Activated naive CD8-positive, alpha-beta T cell treated with anti-CD3 and anti-CD28 coated beads for 36 hours (primary cell): ENCODE results near the gene HSDL1. TPM values are rescaled to one million over a fixed set of nuclear protein-coding genes. Genes with fewer than 3 reads are reported as not detected.

ENCODE experiments used
- DNase-seq: peaks from one replicate; pipeline ENCODE4 v3.0.0; 2021
- H3K27ac Mint-ChIP-seq: one replicate; pipeline ENCODE4 v1.8.0; 2022; ENCODE audit warnings: mild to moderate bottlenecking, moderate library complexity, mixed read lengths
- H3K27me3 Mint-ChIP-seq: one replicate; pipeline ENCODE4 v1.8.0; 2022; ENCODE audit warnings: mild to moderate bottlenecking, mixed read lengths
- H3K36me3 Mint-ChIP-seq: one replicate; pipeline ENCODE4 v1.8.0; 2021; ENCODE audit warnings: mild to moderate bottlenecking, mixed read lengths
- H3K4me1 Mint-ChIP-seq: one replicate; pipeline ENCODE4 v1.8.0; 2021; ENCODE audit warnings: mixed read lengths
- H3K4me3 Mint-ChIP-seq: one replicate; pipeline ENCODE4 v1.8.0; 2022; ENCODE audit warnings: mild to moderate bottlenecking, moderate library complexity, mixed read lengths
- H3K9me3 Mint-ChIP-seq: one replicate; pipeline ENCODE4 v1.8.0; 2022; ENCODE audit warnings: mixed read lengths
- total RNA-seq, 2 experiments: library from RNA; stranded (reverse); gene quantifications; one replicate each; pipeline ENCODE4 v1.2.3, GENCODE V29; 2021

Gene HSDL1
- total RNA-seq, 2 experiments from 2014 or later: 13.2 to 13.9 TPM

- H3K27ac Mint-ChIP-seq: no peak overlapping the region
- no peak overlapping the region for H3K4me3 Mint-ChIP-seq
- H3K9me3 Mint-ChIP-seq: no peaks in the 10 kb centered on the region
- no peaks in the 10 kb centered on the region for H3K27me3 Mint-ChIP-seq
- H3K4me1 Mint-ChIP-seq: peaks cover 42% of the 10 kb centered on the region
- H3K36me3 Mint-ChIP-seq: peaks cover 13% of the 10 kb centered on the region
- no peak for DNase-seq
Measured at GRCh38 chr16:84109598-84110335, 35.2 kb downstream of the HSDL1 start.

GRCh38 chr16:84107921-84108320 lies 37.1 kb downstream of the HSDL1 start:
- no peaks in the 10 kb centered on the region for H3K27me3 Mint-ChIP-seq
- no peaks in the 10 kb centered on the region for H3K9me3 Mint-ChIP-seq
- no peak for DNase-seq
- H3K4me3 Mint-ChIP-seq: no peak overlapping the region
- H3K36me3 Mint-ChIP-seq: peaks cover 13% of the 10 kb centered on the region
- H3K4me1 Mint-ChIP-seq: peaks cover 47% of the 10 kb centered on the region
- H3K27ac Mint-ChIP-seq: no peak overlapping the region

GRCh38 chr16:84105948-84106740 lies 38.8 kb downstream of the HSDL1 start:
- DNase-seq: no peak
- H3K27ac Mint-ChIP-seq: no peak overlapping the region
- no peaks in the 10 kb centered on the region for H3K9me3 Mint-ChIP-seq
- H3K36me3 Mint-ChIP-seq: peaks cover 11% of the 10 kb centered on the region
- H3K4me3 Mint-ChIP-seq: no peak overlapping the region
- no peaks in the 10 kb centered on the region for H3K27me3 Mint-ChIP-seq
- peaks cover 49% of the 10 kb centered on the region for H3K4me1 Mint-ChIP-seq

GRCh38 chr16:84105301-84105815 lies 39.6 kb downstream of the HSDL1 start:
- H3K27me3 Mint-ChIP-seq: no peaks in the 10 kb centered on the region
- no peaks in the 10 kb centered on the region for H3K9me3 Mint-ChIP-seq
- no peak overlapping the region for H3K4me3 Mint-ChIP-seq
- H3K4me1 Mint-ChIP-seq: peaks cover 44% of the 10 kb centered on the region
- no peak overlapping the region for H3K27ac Mint-ChIP-seq
- no peak for DNase-seq
- H3K36me3 Mint-ChIP-seq: peaks cover 7% of the 10 kb centered on the region

GRCh38 chr16:84104231-84104630 lies 40.7 kb downstream of the HSDL1 start:
- H3K27ac Mint-ChIP-seq: peak overlapping the region; percentile 25

GRCh38 chr16:84103678-84104077 lies 41.3 kb downstream of the HSDL1 start:
- H3K27ac Mint-ChIP-seq: no peak overlapping the region
- no peaks in the 10 kb centered on the region for H3K27me3 Mint-ChIP-seq
- H3K4me3 Mint-ChIP-seq: no peak overlapping the region
- no peak for DNase-seq
- H3K36me3 Mint-ChIP-seq: peaks cover 5% of the 10 kb centered on the region
- no peaks in the 10 kb centered on the region for H3K9me3 Mint-ChIP-seq
- H3K4me1 Mint-ChIP-seq: peaks cover 44% of the 10 kb centered on the region

More at GRCh38 chr16:84104231-84104630, 40.7 kb downstream of the HSDL1 start:
- no peak for DNase-seq
- Mint-ChIP-seq H3K9me3 (no peaks in the 10 kb centered on the region), H3K36me3 (peaks cover 6% of the 10 kb centered on the region), H3K4me3 (no peak overlapping the region), H3K4me1 (peaks cover 43% of the 10 kb centered on the region), H3K27me3 (no peaks in the 10 kb centered on the region)

GRCh38 chr16:84098939-84099338 lies 46.0 kb downstream of the HSDL1 start:
- peaks cover 9% of the 10 kb centered on the region for H3K36me3 Mint-ChIP-seq
- H3K27me3 Mint-ChIP-seq: no peaks in the 10 kb centered on the region
- H3K9me3 Mint-ChIP-seq: no peaks in the 10 kb centered on the region
- H3K4me3 Mint-ChIP-seq: no peak overlapping the region
- peaks cover 38% of the 10 kb centered on the region for H3K4me1 Mint-ChIP-seq
- no peak overlapping the region for H3K27ac Mint-ChIP-seq
- DNase-seq: no peak

GRCh38 chr16:84096447-84097005 lies 48.5 kb downstream of the HSDL1 start:
- Mint-ChIP-seq H3K4me1 (peaks cover 22% of the 10 kb centered on the region), H3K36me3 (peaks cover 13% of the 10 kb centered on the region), H3K9me3 (no peaks in the 10 kb centered on the region), H3K4me3 (no peak overlapping the region), H3K27ac (no peak overlapping the region), H3K27me3 (no peaks in the 10 kb centered on the region)
- no peak for DNase-seq

- no peaks in the 10 kb centered on the region for H3K27me3 Mint-ChIP-seq
- no peak overlapping the region for H3K27ac Mint-ChIP-seq
- no peaks in the 10 kb centered on the region for H3K9me3 Mint-ChIP-seq
- DNase-seq: no peak
- H3K4me1 Mint-ChIP-seq: peaks cover 20% of the 10 kb centered on the region
- peaks cover 16% of the 10 kb centered on the region for H3K36me3 Mint-ChIP-seq
- H3K4me3 Mint-ChIP-seq: no peak overlapping the region
Measured at GRCh38 chr16:84095466-84095865, 49.5 kb downstream of the HSDL1 start.

GRCh38 chr16:84093879-84094270 lies 51.1 kb downstream of the HSDL1 start:
- no peaks in the 10 kb centered on the region for H3K9me3 Mint-ChIP-seq
- H3K4me1 Mint-ChIP-seq: peaks cover 17% of the 10 kb centered on the region
- H3K27ac Mint-ChIP-seq: peak overlapping the region; percentile 6
- no peaks in the 10 kb centered on the region for H3K27me3 Mint-ChIP-seq
- peaks cover 22% of the 10 kb centered on the region for H3K36me3 Mint-ChIP-seq
- no peak overlapping the region for H3K4me3 Mint-ChIP-seq
- no peak for DNase-seq

- Mint-ChIP-seq H3K36me3 (peaks cover 22% of the 10 kb centered on the region), H3K9me3 (no peaks in the 10 kb centered on the region), H3K4me3 (no peak overlapping the region), H3K27ac (no peak overlapping the region), H3K4me1 (peaks cover 20% of the 10 kb centered on the region), H3K27me3 (no peaks in the 10 kb centered on the region)
- DNase-seq: no peak
Measured at GRCh38 chr16:84093120-84093878, 51.7 kb downstream of the HSDL1 start.

GRCh38 chr16:84091460-84091859 lies 53.5 kb downstream of the HSDL1 start:
- DNase-seq: no peak
- Mint-ChIP-seq H3K27ac (no peak overlapping the region), H3K27me3 (no peaks in the 10 kb centered on the region), H3K36me3 (peaks cover 30% of the 10 kb centered on the region), H3K4me1 (peaks cover 29% of the 10 kb centered on the region), H3K4me3 (no peak overlapping the region), H3K9me3 (no peaks in the 10 kb centered on the region)

- Mint-ChIP-seq H3K27ac (peak overlapping the region; percentile 63), H3K4me1 (peaks cover 36% of the 10 kb centered on the region), H3K36me3 (peaks cover 35% of the 10 kb centered on the region), H3K27me3 (no peaks in the 10 kb centered on the region), H3K4me3 (no peak overlapping the region), H3K9me3 (no peaks in the 10 kb centered on the region)
- DNase-seq: no peak
Measured at GRCh38 chr16:84090211-84090610, 54.8 kb downstream of the HSDL1 start.

- H3K9me3 Mint-ChIP-seq: no peaks in the 10 kb centered on the region
Measured at GRCh38 chr16:84088695-84089395, 56.1 kb downstream of the HSDL1 start.

More at GRCh38 chr16:84088695-84089395, 56.1 kb downstream of the HSDL1 start:
- H3K27ac Mint-ChIP-seq: no peak overlapping the region
- peaks cover 30% of the 10 kb centered on the region for H3K36me3 Mint-ChIP-seq
- H3K27me3 Mint-ChIP-seq: no peaks in the 10 kb centered on the region
- H3K4me1 Mint-ChIP-seq: peaks cover 37% of the 10 kb centered on the region
- peak; percentile 66 for DNase-seq
- H3K4me3 Mint-ChIP-seq: peak overlapping the region; percentile 30
